Esophagus squamous epithelium (tissue), 5 donors: ENCODE data around the gene SPRYD7. TPM values are rescaled to one million over a fixed set of nuclear protein-coding genes. Genes with fewer than 3 reads are reported as not detected.

ENCODE experiments used
- DNase-seq: peaks from one replicate; lab custom pipeline; 2025; lab: John Stamatoyannopoulos, UW
- H3K27ac ChIP-seq, 4 donors: fragments of 200-600 bp; sonication (generic); one replicate each; pipeline ENCODE4 v1.5.1; 2016 to 2019; ENCODE audit warnings: mild to moderate bottlenecking in 1 of 4
- H3K27me3 ChIP-seq, 4 donors: fragments of 200-600 bp; sonication (generic); 1 replicate in 3 of 4; 2 replicates in 1 of 4; pipeline versions ENCODE4 v1.5.1 to v1.6.0; 2017 to 2021; ENCODE audit warnings: antibody characterized with exemption in 1 of 4
- H3K36me3 ChIP-seq, 3 donors: fragments of 200-600 bp; sonication (generic); one replicate each; pipeline ENCODE4 v1.5.1; 2016 to 2019
- H3K4me1 ChIP-seq, 3 donors: fragments of 200-600 bp; sonication (generic); one replicate each; pipeline ENCODE4 v1.5.1; 2017 to 2019
- H3K4me3 ChIP-seq, 4 donors: fragments of 200-600 bp; sonication (generic); 1 replicate in 3 of 4; 2 replicates in 1 of 4; pipeline ENCODE4 v1.5.1; 2016 to 2019; ENCODE audit warnings: mild to moderate bottlenecking in 2 of 4, moderate library complexity in 1 of 4
- H3K9me3 ChIP-seq, 3 donors: fragments of 200-600 bp; sonication (generic); one replicate each; pipeline ENCODE4 v1.5.1; 2016 to 2019
- CTCF ChIP-seq, 6 experiments: fragments of 450-650 bp in 4 of 6; fragments of 200-600 bp in 2 of 6; sonication (generic) in 2 of 6; IDR thresholded peaks; one replicate each; pipeline ENCODE4 v1.5.1; 2016 to 2019; ENCODE audit warnings: antibody characterized with exemption in 6 of 6, mild to moderate bottlenecking in 4 of 6, moderate library complexity in 4 of 6
- POLR2A ChIP-seq, 4 donors: fragments of 450-650 bp; IDR thresholded peaks; one replicate each; pipeline ENCODE4 v1.6.1; 2017; ENCODE audit warnings: antibody characterized with exemption in 4 of 4, mild to moderate bottlenecking in 4 of 4, moderate library complexity in 3 of 4
- WGBS, 2 donors: methylation state at CpG; one replicate each; pipeline ENCODE4 v1.1.5; 2018; 5-methylcytosine and 5-hydroxymethylcytosine counted together
- intact Hi-C: fragments of 100-400 bp; cut with DNase I; formaldehyde crosslinking; loops from one replicate; pipeline ENCODE4 v1.15.0; 2022
- total RNA-seq, 4 donors: library from RNA; depleted of rRNA; stranded (reverse); fragments of >200 nt; gene quantifications; one replicate each; pipeline ENCODE4 v1.1.0, GENCODE V29; 2016
- donor health status: DM: yes; HTN: yes; CAD: no.

SPRYD7 gene
- total RNA-seq, 4 donors from 2014 or later, result 6.3 to 11.9 (median 9.2) TPM

GRCh38 chr13:49904729-49905456, 31.2 kb downstream of the SPRYD7 start:
- no peak for DNase-seq
- Histone ChIP-seq H3K4me3 (no peak overlapping the region), H3K36me3 (no peaks in the 10 kb centered on the region), H3K9me3 (no peaks in the 10 kb centered on the region), H3K27me3 (no peaks in the 10 kb centered on the region), H3K4me1 (no peaks in the 10 kb centered on the region), H3K27ac (no peak overlapping the region)
- WGBS, 2 donors, result 81 to 82% methylated on average over 5 of the region's 5 CpGs
- intact Hi-C loops, result no loop called here
- no peak for TF ChIP-seq CTCF (IDR thresholded peaks at IDR 0.05)

- TF ChIP-seq POLR2A (IDR thresholded peaks at IDR 0.05), result no peak
- TF ChIP-seq CTCF (IDR thresholded peaks at IDR 0.05), result no peak
These were observed 37.3 kb downstream of the SPRYD7 start for GRCh38 chr13:49898792-49899191.

GRCh38 chr13:49897713-49898112, 38.4 kb downstream of the SPRYD7 start:
- H3K27ac ChIP-seq, result no peak overlapping the region
- 82 to 83% methylated on average over 3 of the region's 3 CpGs for WGBS, 2 donors
- no peaks in the 10 kb centered on the region for H3K27me3 ChIP-seq
- H3K4me1 ChIP-seq, result no peaks in the 10 kb centered on the region
- H3K4me3 ChIP-seq, result no peak overlapping the region
- intact Hi-C loops, result no loop called here
- TF ChIP-seq POLR2A (IDR thresholded peaks at IDR 0.05), result no peak
- no peak for TF ChIP-seq CTCF (IDR thresholded peaks at IDR 0.05)
- no peak for DNase-seq
- H3K9me3 ChIP-seq, result no peaks in the 10 kb centered on the region
- H3K36me3 ChIP-seq, result no peaks in the 10 kb centered on the region

More at GRCh38 chr13:49898792-49899191, 37.3 kb downstream of the SPRYD7 start:
- Histone ChIP-seq H3K4me3 (no peak overlapping the region), H3K9me3 (no peaks in the 10 kb centered on the region), H3K36me3 (no peaks in the 10 kb centered on the region), H3K27ac (no peak overlapping the region), H3K27me3 (no peaks in the 10 kb centered on the region), H3K4me1 (no peaks in the 10 kb centered on the region)
- no peak for DNase-seq
- WGBS, 2 donors, result 82 to 86% methylated on average over 8 of the region's 8 CpGs
- intact Hi-C loops, result no loop called here

- DNase-seq, result no peak
- no peak overlapping the region for H3K4me3 ChIP-seq
- H3K27me3 ChIP-seq, result no peaks in the 10 kb centered on the region
- TF ChIP-seq CTCF (IDR thresholded peaks at IDR 0.05) (no peak), POLR2A (IDR thresholded peaks at IDR 0.05) (no peak)
- WGBS, 2 donors, result 90 to 92% methylated on average over 3 to 4 of the region's 4 CpGs
- intact Hi-C loops, result no loop called here
- H3K9me3 ChIP-seq, result no peaks in the 10 kb centered on the region
- no peaks in the 10 kb centered on the region for H3K4me1 ChIP-seq
- no peak overlapping the region for H3K27ac ChIP-seq
- H3K36me3 ChIP-seq, result no peaks in the 10 kb centered on the region
These were observed 40.3 kb downstream of the SPRYD7 start for GRCh38 chr13:49895826-49896225.

- H3K27me3 ChIP-seq, result no peaks in the 10 kb centered on the region
- 81 to 85% methylated on average over 1 to 2 of the region's 3 CpGs for WGBS, 2 donors
- H3K36me3 ChIP-seq, result no peaks in the 10 kb centered on the region
- DNase-seq, result no peak
- TF ChIP-seq CTCF (IDR thresholded peaks at IDR 0.05) (no peak), POLR2A (IDR thresholded peaks at IDR 0.05) (no peak)
- no peaks in the 10 kb centered on the region for H3K9me3 ChIP-seq
- no peak overlapping the region for H3K27ac ChIP-seq
- no peaks in the 10 kb centered on the region for H3K4me1 ChIP-seq
- H3K4me3 ChIP-seq, result no peak overlapping the region
- intact Hi-C loops, result no loop called here
These were observed 42.5 kb downstream of the SPRYD7 start for GRCh38 chr13:49893591-49893990.
